Breast epithelium (tissue), 4 donors: ENCODE measurements around the gene LCLAT1. TPM values are rescaled to one million over a fixed set of nuclear protein-coding genes. Genes with fewer than 3 reads are reported as not detected.
"Not testable (repeated sequence)": the region's sequence is repeated elsewhere in the genome, so short reads cannot be mapped to it uniquely, and the experiment has no call there.

Source experiments
- DNase-seq, 2 donors: peaks; one replicate each; pipeline ENCODE4 v3.0.0-alpha.2; 2019; ENCODE audit warnings: low spot score in 2 of 2
- H3K27ac ChIP-seq, 2 donors: fragments of 200-600 bp; sonication (generic) in 1 of 2; one replicate each; pipeline ENCODE4 v1.5.1; 2016 to 2019; ENCODE audit warnings: mild to moderate bottlenecking in 1 of 2
- H3K27me3 ChIP-seq, 2 donors: fragments of 200-600 bp; sonication (generic) in 1 of 2; one replicate each; pipeline versions ENCODE4 v1.5.1 to v1.6.0; 2017 to 2019; ENCODE audit warnings: control low read depth in 1 of 2, mild to moderate bottlenecking in 1 of 2
- H3K36me3 ChIP-seq: fragments of 200-600 bp; one replicate; pipeline ENCODE4 v1.5.1; 2019
- H3K4me1 ChIP-seq, 2 donors: fragments of 200-600 bp; sonication (generic); one replicate each; pipeline ENCODE4 v1.5.1; 2016 to 2019; ENCODE audit warnings: control low read depth in 1 of 2
- H3K4me3 ChIP-seq, 3 donors: fragments of 200-600 bp; sonication (generic); 1 replicate in 2 of 3; 2 replicates in 1 of 3; pipeline ENCODE4 v1.5.1; 2016 to 2019; ENCODE audit warnings: mild to moderate bottlenecking in 3 of 3, moderate library complexity in 2 of 3
- H3K9me3 ChIP-seq, 2 donors: fragments of 200-600 bp; sonication (generic) in 1 of 2; one replicate each; pipeline ENCODE4 v1.5.1; 2016 to 2019; ENCODE audit warnings: control low read depth in 1 of 2
- POLR2A ChIP-seq: fragments of 450-650 bp; IDR thresholded peaks from one replicate; pipeline ENCODE4 v1.6.1; 2016; ENCODE audit warnings: antibody characterized with exemption, mild to moderate bottlenecking, moderate library complexity
- POLR2AphosphoS5 ChIP-seq, 3 donors: sonication (generic); formaldehyde crosslinking; IDR thresholded peaks; one replicate each; pipeline ENCODE4 v1.6.1; 2017; ENCODE audit warnings: antibody characterized with exemption in 3 of 3
- intact Hi-C: fragments of 100-400 bp; cut with DNase I; formaldehyde crosslinking; loops from one replicate; pipeline ENCODE4 v1.15.1; 2023; ENCODE audit warnings: low total_unique reads
- total RNA-seq, 3 donors: library from RNA; depleted of rRNA; stranded (reverse); fragments of >200 nt; gene quantifications; one replicate each; pipeline ENCODE4 v1.1.0, GENCODE V29; 2016
- TF ChIP-seq, protein P1 (sequence below), 3 donors: fragments of 450-650 bp; IDR thresholded peaks; one replicate each; pipeline ENCODE4 v1.5.1; 2016 to 2017; ENCODE audit warnings: antibody characterized with exemption in 3 of 3, mild to moderate bottlenecking in 3 of 3, moderate library complexity in 3 of 3

Gene LCLAT1
- total RNA-seq, 3 donors from 2014 or later: 8.0 to 20.6 (median 19.7) TPM

DNA sequence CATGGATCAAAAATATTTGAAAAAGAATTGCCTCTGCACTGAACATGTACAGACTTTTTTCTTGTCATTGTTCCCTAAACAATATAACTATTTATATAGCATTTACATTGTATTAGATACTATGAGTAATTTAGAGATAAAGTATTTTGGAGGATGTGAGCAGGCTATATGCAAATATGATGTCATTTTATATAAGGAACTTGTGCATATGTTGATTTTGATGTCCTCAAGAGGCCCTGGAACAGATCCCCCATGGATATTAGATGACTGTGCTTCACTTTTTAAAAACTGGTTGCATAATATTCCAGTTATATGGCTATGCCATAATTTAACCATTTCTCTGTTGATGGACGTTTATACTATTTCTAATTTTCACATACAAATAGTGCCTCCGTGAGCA lies 16.5 kb downstream of the LCLAT1 start:
- Histone ChIP-seq H3K4me1 (no peaks in the 10 kb centered on the region), H3K9me3 (no peaks in the 10 kb centered on the region)

DNA sequence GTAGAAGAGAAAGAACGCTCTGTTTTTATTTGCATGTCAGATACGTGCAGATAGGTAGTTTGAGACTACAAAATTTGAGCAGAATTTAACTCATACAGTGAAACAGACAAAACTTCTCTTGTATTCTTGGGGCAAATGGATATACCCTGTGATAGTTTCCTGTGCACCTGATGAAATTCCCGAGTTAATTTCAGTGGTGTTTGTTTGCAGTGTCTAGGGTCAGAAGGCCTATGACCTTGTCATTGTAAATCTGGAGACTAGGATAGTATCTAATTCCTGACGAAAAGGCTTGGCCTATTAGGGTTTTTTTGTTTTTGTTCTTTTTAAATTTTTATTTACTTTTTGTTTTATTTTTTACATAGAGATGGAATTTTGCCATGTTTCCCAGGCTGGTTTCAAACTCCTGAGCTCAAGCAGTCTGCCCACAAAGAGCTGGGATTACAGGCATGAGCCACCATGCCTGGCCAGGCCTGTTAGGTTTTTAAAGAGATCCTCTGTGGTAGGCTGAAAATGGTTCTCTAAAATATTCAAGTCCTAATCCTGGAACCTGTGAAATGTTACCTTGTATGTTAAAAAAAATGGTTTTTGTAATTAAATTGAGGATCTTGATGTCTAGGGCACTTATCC lies 17.6 kb downstream of the LCLAT1 start:
- no peaks in the 10 kb centered on the region for H3K4me1 ChIP-seq
- H3K36me3 ChIP-seq: no peaks in the 10 kb centered on the region
- no peak for DNase-seq
- H3K9me3 ChIP-seq: no peaks in the 10 kb centered on the region
- no peak overlapping the region for H3K27ac ChIP-seq
- TF ChIP-seq, protein P1, sequence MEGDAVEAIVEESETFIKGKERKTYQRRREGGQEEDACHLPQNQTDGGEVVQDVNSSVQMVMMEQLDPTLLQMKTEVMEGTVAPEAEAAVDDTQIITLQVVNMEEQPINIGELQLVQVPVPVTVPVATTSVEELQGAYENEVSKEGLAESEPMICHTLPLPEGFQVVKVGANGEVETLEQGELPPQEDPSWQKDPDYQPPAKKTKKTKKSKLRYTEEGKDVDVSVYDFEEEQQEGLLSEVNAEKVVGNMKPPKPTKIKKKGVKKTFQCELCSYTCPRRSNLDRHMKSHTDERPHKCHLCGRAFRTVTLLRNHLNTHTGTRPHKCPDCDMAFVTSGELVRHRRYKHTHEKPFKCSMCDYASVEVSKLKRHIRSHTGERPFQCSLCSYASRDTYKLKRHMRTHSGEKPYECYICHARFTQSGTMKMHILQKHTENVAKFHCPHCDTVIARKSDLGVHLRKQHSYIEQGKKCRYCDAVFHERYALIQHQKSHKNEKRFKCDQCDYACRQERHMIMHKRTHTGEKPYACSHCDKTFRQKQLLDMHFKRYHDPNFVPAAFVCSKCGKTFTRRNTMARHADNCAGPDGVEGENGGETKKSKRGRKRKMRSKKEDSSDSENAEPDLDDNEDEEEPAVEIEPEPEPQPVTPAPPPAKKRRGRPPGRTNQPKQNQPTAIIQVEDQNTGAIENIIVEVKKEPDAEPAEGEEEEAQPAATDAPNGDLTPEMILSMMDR (IDR thresholded peaks at IDR 0.05): no peak
- no peak for TF ChIP-seq POLR2AphosphoS5 (IDR thresholded peaks at IDR 0.05)
- TF ChIP-seq POLR2A: no peak
- no peak overlapping the region for H3K4me3 ChIP-seq
- intact Hi-C loops: no loop called here
- H3K27me3 ChIP-seq: no peaks in the 10 kb centered on the region

More for the DNA sequence above, 16.5 kb downstream of the LCLAT1 start:
- intact Hi-C loops: no loop called here
- TF ChIP-seq POLR2A (no peak), POLR2AphosphoS5 (IDR thresholded peaks at IDR 0.05) (no peak)
- TF ChIP-seq, protein P1 (IDR thresholded peaks at IDR 0.05): no peak
- Histone ChIP-seq H3K27me3 (no peaks in the 10 kb centered on the region), H3K36me3 (no peaks in the 10 kb centered on the region), H3K4me3 (no peak overlapping the region), H3K27ac (no peak overlapping the region)
- DNase-seq: no peak

DNA sequence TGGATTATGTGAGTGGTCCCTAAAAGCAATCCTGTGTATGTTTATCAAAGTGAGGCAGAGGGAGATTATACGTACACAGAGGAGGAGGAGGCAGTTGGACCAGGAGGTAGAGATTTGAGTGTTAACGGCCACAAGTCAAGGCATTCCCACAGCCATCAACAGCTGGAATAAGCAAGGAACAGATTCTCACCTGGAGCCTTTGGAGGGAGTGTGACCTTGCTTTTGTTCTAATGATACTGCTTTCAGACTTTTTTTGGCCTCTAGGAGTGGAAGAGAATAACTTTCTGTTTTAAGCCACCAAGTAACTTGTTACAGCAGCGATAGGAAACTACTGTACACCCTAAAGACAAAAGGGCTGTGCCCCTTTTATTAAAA lies 18.1 kb downstream of the LCLAT1 start:
- Histone ChIP-seq H3K27me3 (no peaks in the 10 kb centered on the region), H3K27ac (no peak overlapping the region), H3K4me1 (no peaks in the 10 kb centered on the region), H3K36me3 (no peaks in the 10 kb centered on the region), H3K9me3 (no peaks in the 10 kb centered on the region), H3K4me3 (no peak overlapping the region)
- DNase-seq: no peak
- TF ChIP-seq POLR2AphosphoS5 (IDR thresholded peaks at IDR 0.05) (no peak), POLR2A (no peak)
- TF ChIP-seq, protein P1 (IDR thresholded peaks at IDR 0.05): no peak
- intact Hi-C loops: no loop called here

DNA sequence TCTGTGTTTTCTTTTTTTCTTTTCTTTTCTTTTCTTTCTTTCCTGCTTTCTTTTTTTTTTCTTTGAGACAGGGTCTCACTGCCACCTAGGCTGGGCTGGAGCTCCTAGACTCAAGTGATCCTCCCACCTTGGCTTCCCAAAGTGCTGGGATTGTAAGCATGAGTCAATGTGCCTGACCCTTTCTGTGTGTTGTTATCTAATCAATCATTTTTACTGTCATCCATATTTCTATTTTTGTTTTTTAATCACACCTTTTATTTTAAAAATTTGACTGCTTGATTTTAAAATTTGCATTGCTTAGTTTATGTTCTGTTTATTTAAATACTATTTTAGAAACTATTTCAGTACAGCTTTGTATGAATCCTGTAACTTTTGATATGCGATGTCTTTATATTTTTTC lies 19.2 kb downstream of the LCLAT1 start:
- DNase-seq: no peak
- Histone ChIP-seq H3K4me1 (no peaks in the 10 kb centered on the region), H3K27ac (no peak overlapping the region)

DNA sequence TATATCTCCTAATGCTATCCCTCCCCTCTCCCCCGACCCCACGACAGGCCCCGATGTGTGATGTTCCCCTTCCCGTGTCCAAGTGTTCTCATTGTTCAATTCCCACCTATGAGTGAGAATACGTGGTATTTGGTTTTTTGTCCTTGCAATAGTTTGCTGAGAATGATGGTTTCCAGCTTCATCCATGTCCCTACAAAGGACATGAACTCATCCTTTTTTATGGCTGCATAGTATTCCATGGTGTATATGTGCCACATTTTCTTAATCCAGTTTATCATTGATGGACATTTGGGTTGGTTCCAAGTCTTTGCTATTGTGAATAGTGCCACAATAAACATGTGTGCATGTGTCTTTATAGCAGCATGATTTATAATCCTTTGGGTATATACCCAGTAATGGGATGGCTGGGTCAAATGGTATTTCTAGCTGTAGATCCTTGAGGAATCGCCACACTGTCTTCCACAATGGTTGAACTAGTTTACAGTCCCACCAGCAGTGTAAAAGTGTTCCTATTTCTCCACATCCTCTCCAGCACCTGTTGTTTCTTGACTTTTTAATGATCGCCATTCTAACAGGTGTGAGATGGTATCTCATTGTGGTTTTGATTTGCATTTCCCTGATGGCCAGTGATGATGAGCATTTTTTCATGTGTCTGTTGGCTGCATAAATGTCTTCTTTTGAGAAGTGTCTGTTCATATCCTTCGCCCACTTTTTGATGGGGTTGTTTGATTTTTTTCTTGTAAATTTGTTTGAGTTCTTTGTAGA lies 20.2 kb downstream of the LCLAT1 start:
- H3K27ac ChIP-seq, H3K36me3 ChIP-seq, H3K9me3 ChIP-seq, intact Hi-C loops, H3K4me3 ChIP-seq, H3K27me3 ChIP-seq, H3K4me1 ChIP-seq, DNase-seq: not testable (repeated sequence)

More for the DNA sequence above, 19.2 kb downstream of the LCLAT1 start:
- Histone ChIP-seq H3K9me3 (no peaks in the 10 kb centered on the region), H3K27me3 (no peaks in the 10 kb centered on the region), H3K4me3 (no peak overlapping the region), H3K36me3 (no peaks in the 10 kb centered on the region)
- TF ChIP-seq POLR2AphosphoS5 (IDR thresholded peaks at IDR 0.05) (no peak), POLR2A (no peak)
- TF ChIP-seq, protein P1 (IDR thresholded peaks at IDR 0.05): no peak
- intact Hi-C loops: no loop called here
